CD4-positive, alpha-beta T cell treated with Interferon alpha-2 for 1 hour (primary cell): ENCODE measurements around the gene SURF1.
"Not testable (repeated sequence)": the region's sequence is repeated elsewhere in the genome, so short reads cannot be mapped to it uniquely, and the experiment has no call there.

ENCODE experiments used
- DNase-seq, 2 donors: peaks; one replicate each; pipeline ENCODE4 v3.0.0-alpha.2; 2020 to 2022

SURF1 gene

DNA sequence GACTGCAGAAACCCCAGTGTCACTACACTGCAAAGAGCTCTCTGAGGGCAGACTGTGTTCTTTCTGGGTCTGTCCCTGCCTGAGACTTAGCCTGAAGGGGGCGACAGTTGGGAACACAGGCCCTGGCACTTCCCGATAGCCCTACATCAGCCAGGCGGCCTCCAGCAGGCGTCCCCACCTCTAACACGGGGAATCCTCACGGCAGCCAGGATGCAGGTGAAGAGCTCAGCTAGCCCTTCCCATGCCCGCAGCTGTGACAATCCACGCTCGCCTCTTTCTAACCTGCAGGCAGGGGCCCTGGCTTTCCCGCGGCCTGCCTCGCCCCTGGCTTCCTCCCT, 14.2 kb downstream of the SURF1 start:
- DNase-seq: no peak

DNA sequence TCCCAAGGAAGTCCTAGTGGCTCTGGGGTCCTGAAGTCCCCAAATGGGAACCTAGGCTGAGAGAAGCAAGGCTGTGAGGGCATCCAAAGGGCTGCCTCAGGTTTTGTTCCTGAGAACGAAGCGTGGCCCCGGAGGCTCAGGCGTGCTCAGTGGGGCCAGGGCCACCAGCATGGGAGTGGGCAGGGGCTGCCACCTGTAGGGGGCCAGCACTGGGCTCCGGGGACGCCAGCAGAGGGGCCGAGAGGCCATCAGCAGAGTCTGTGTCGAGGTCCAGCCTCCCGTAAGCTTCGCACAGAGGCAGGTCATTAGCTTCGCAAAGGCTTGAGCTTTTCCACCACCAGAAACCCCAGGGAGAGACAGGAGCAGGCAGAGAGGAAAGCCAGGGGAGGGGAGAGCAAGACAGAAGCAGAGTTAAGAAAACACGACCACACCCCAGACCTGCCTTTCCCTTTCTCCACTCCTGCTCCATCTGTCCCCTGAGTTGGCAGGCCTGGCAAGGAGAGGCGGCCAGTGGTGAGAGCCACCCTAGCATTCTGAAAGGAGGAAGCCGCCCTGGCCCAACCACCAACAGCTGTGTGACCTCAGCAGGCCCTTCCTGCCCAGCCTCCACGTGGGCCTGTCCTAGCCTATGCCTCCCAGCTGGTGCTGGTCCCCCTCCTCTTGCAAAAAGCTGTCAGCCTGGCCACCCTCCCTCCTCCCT, 14.8 kb downstream of the SURF1 start:
- DNase-seq: peak in 1 of 2 donors; percentile 29

DNA sequence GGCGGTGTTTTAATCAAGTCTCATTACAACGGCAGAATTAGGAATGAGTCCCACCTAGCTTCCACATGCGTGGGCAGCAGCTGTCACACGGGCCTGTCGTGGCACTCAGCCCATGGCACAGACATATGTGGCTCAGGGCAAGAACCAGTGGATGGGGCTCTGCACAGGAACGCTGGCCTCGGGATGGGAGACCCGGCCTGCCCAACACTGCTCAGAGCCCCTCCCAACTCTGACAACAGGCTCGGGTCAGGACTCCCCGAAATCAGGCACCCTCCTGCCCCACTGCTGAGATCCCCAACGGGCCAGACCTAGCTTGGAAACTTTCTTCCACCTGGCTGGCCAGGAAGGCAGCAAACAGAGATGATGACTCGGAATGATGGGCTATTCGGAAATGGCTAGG, 15.4 kb downstream of the SURF1 start:
- DNase-seq: no peak

DNA sequence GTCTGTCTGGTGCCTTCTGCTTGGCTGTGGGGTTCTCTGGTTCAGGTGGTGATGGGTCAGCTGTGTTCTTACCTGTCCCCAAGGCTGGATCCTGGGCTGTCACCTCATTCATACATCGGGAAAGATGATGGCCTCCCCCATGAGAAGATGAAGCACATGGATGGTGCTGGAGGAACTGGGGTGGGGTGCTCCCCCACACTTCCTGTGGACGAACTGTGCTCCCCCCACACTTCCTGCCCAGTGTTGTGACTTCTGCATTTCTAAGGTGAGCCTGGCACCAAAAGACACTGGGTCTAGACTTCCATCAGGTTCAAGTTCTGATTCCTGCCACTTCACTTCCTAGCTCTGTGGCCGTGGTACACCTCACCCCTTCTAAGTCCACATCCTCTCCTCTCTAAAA, 16.0 kb downstream of the SURF1 start:
- DNase-seq: no peak

DNA sequence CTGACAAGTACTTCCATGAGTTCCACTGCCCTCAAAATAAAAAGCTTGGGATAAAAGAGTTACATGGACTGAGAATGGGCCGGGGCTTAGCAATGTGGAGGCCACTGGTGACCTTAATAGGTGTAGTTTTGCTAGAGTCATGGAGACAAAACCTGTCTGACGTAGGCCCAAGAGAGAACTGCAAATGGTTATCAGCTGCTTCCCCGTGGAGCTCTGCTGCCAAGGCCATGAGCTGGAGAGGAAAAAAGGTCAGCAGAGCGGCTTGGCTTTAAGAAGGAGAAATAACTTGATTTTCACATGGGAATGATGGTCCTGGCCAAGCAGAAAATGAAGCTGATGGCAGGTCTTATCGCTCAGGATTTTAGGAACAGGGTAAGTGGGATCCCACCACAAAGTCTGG, 16.6 kb downstream of the SURF1 start:
- DNase-seq: no peak

DNA sequence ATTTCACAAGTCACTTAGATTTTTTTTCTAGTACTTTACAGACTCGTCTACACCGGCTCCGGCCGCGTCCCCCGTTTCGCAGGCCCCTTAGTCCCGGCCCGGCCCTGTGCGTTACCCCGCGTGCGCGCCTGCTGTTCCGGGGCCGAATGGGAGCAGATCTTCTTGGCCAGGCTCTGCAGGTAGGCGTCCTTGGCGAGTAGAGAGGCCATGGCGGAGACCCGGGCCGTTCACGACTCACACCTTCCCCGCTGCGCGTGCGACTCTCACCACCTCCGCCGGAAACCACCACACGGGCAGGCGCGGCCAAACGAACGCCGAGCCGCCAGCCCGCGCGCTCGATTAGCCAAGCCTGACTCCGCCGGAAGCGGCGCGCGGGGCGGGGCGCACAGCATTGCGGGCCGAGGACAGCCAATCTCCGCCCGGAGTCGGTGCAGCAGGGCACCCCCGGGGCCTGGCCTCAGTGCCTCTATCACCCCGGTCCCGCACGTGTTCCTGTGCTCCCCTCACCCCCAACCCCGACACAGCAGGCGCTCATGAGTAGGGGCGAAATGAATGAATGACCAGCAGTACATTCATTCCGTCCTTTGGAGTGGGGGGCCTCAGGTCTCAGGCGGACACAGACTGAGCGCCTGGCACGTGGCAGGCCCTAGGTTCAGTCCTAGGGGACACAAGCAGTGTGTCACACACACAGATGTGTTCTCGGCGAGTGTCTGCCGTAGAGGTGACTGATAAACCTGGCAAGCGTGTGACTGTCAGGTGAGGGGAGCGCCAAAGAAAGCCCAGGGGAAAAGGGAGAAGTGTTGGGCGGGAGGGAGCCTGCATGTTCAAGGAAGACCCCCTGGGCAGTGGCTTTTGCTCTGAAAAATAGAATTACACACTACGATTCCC, 20.1 kb downstream of the SURF1 start, which contains the start of gene SURF6:
SURF6 (minus strand) TSS at position 265 of the 888 bp plus-strand sequence; CDS start at position 209, 56 bp downstream.
- DNase-seq: peak; percentile 88 to 94

DNA sequence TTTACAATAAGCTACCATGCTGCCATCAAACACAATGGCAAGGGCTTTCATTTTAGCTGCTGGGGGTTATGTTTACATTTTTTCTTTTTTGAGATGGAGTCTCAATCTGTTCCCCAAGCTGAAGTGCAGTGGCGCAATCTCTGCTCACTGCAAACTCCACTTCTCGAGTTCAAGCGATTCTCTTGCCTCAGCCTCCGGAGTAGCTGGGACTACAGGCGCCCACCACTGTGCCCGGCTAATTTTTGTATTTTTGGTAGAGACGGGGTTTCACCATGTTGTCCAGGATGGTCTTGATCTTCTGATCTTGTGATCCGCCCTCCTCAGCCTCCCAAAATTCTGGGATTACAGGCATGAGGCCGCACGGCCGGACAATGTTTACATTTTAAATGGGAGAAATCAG, 21.4 kb downstream of the SURF1 start:
- DNase-seq: not testable (repeated sequence)

DNA sequence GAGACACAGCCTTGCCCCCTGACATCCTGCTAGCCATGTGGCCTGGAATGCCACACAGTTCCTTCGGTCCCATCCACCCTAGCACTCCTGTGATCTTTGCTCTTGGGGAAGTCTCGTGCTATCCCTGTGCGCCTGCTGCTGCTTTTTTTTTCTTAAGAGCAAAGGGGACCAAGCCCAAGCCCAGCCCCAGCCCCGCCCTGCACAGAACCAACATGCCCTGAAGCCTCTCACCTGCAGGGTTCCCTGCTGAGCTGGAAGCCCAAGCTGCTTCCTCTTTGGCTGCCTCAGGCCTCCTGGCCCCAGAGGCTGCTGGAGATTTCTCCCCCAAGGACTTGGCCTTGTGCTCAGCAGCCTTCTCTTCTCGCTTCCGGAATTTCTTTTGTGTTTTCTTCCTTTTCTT, 22.1 kb downstream of the SURF1 start:
- DNase-seq: no peak

DNA sequence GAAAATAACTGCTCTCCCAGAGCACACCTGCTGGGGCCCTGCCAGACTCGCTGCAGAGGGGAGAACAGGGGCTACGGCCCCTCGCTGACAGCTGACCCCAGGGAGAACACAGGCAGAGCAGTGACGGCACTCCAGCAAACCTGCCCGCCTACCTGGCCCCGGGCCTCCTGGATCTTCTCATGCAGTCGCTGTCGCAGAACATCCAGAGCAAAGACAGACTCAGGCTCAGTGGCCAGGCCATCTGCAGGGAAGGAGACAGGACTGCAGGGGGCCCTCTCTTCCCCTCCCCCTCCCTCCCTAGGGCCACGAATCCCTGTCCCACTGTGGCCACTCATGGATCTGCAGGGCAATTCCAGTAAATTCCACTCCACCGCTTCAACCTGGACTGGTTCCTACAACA, 22.7 kb downstream of the SURF1 start:
- no peak for DNase-seq

DNA sequence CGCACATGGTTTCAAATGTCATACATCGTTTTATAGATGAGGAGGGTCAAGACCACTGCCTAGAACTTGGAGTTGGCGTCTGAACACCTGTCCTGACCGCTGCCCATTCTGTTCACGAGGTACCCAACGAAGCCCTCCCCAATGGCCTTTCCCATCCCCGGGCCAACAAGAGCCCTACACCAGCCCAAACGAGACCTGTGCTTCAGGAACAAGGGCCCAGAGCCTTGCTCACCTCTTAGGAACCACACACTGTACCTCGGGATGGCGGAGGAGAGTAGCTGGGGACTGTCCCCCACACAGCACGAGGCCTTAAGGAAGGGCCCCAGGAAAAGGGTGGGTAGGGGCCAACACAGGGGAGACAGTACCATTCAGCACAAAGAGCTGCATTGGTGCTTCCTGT, 23.3 kb downstream of the SURF1 start:
- DNase-seq: no peak

DNA sequence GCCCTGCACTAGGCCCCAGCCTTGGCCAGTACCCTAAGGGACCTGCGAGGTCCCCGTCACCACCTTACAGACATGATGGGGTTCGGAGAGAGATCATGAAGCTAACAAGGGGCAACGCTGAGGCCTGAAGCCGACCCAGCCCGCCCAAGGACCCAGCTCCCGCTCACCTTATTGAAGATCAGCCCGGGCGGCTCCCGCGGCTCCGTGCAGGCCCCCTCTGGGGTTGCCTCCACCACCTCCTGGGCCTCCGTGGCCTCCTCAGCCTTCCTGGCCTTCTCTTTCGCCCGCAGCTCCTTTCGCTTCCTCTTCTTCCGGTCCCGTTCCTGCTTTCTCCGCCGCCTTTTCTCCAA, 23.9 kb downstream of the SURF1 start:
- no peak for DNase-seq

DNA sequence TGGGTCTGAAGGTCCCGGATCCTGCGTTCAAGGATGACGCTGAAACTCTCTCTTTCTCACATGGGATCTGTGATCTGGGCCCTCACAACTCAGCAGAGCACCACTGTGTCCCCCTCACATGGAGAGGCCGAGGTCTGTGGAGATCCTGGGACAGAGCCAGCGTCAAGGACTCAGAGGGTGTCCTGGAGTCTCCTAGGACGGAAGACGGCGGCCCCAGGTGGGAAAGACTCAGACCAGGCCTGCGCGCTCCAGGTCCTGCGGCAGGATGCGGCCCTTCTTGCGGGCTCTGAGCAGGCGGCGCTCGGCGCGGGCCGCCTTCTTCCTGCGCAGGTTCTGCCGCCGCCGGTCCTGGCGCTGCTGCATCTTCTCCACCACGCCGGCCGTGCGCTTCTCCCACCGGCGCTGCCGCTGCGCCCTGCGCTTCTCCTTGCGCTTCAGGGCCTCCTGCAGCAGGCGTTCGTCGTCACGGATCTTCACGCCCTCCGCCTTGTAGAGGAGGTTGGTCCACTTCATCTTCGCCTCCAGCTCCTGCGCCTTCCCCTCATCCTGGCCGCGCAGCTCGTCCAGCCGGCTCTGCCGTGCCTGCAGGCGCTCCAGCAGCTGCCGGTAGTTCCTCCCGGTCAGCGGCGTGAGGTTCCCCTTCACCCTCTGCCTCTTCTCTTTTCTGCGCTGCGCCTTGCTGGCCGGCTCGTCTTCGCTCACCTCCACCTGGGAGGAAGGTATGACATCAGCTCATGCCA, 24.5 kb downstream of the SURF1 start:
- DNase-seq: no peak

DNA sequence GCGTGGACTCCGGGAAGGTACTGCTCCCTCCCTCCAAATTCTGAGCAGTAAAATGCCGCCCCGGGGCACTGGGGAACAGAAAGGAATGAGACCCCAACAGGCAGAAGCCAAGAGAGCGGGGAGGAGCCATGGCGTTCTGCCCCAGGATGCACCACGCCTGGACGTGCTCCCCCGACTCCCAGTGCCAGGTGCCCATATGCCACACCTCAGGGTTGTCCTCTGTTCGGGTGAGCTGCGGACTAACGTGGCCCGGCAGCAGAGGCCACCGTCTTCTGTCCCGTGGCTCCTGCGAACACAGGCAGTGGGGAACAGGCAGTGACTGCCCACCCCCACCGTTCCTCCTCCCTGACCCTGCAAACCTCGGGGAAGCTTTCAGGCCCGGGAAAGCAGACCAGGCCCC, 25.1 kb downstream of the SURF1 start:
- no peak for DNase-seq

DNA sequence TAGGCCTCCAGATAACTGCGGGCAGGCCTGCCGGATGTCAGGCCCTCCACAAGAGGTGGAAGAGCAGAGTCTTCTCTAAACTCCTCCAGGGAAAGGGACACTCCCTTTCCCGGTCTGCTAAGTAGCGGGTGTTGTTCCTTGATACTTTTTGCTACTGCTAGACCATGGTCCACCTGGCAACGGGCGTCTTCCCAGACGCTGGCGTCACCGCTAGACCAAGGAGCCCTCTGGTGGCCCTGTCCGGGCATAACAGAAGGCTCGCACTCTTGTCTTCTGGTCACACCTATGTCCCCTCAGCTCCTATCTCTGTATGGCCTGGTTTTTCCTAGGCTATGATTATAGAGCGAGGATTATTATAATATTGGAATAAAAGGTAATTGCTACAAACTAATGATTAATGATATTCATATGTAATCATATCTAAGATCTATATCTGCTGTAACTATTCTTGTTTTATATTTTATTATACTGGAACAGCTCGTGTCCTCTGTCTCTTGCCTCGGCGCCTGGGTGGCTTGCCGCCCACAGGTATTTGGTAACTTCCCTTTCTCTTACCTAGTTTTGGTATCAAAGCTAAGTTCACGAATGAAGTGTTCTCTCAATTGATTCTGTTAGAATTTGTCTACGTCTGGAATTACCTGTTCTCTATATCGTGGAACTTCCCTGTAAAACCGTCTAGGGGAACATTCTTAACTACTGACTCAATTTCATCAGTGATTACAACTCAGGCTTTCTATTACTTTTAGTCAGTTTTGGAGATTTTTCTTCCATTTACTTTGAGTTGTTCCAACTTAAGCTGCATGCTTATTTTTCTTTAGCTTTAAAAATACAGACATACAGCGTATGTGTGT, 26.8 kb downstream of the SURF1 start:
- not testable (repeated sequence) for DNase-seq

DNA sequence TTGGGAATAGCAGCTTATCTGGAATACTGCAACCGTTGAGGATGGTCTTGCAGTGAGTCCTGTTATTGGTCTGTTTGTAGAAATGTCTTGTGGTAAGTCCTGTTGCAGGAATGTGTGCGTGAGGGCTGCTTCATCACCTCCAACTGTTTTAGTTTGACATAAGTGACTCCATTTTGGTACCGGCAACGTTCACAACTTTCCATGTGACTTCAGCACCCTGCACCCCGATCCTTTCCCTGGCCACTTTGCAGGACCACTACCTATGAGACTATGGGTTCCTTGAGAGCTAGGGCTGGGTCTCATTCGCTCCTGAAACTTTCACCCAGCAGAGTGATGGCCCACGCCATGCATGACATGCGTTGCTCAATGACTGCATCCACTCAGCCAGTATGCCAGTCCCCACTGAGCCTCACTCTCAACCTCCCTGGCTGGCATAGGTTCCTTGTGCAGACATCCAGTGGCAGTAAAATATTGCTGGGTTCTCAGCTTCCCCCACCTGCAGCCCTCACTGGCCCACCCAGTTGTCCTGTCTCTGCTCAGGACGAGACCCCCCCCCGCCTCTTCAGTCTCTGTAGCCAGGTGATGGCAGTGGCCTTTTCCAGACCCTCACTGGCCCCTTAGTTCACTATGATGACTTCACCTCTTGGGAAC, 28.3 kb downstream of the SURF1 start:
- DNase-seq: no peak

DNA sequence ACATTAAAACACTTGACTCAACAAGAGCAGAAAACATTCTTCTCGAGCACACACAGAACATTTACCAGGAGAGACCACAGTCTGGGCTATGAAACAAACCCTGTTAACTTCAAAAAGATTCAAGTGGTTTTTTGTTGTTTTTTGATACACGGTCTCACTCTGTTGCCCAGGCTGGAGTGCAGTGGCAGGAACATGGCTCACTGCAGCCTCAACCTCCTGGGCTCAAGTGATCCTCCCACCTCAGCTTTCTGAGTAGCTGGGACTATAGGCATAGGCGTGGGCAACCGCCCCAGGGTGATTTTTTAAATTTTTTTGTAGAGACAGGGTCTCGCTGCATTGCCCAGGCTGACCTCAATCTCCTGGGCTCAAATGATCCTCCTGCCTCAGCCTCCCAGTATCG, 29.3 kb downstream of the SURF1 start:
- DNase-seq: not testable (repeated sequence)

DNA sequence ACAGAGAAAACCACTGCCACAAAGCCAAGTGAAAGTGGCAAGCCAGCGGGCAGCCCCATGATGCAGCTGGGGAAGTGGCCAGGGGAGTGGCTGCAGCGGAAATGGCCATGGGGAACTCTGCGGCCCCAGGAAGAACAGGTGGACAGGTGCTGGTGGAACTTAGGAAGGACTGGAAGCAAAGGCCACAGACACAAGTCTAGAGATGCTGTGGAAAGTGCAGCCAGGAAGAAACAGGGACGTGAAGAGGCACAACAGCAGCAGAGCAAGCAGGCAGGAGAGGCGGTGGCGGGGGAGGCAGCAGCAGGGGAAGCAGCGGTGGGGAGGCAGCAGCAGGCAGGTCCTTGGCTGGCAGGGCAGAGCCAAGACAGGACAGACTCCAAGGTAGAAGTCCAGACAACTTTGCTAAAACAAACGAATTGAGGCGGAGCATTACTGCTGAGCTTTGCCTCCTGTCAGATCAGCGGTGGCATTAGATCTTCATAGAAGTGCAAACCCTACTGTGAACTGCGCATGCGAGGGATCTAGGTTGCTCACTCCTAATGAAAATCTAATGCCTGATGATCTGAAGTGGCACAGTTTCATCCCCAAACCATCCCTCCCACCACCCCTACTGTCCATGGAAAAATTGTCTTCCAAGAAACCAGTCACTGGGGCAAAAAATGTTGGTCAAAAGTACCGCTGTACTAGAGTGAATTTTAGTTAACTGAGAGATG, 32.1 kb downstream of the SURF1 start:
- no peak for DNase-seq

DNA sequence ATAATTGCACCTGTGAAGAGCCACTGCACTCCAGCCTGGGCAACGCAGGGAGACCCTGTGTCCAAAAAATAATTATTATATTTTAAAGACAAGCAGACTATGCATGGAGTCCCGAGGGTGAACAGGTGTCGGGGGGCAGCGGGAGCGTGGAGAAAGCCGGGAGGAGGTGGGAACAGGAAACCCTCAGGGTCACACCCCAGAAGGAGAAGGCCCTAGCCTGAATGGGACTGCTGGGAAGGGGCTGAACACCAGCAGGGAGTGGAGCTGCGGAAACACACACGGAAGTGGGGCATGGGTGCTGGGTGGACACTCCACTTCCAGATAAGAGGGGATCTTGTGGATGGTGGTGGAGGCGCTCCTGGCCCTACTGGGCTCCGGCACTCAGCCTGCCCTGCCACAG, 33.1 kb downstream of the SURF1 start:
- no peak for DNase-seq

DNA sequence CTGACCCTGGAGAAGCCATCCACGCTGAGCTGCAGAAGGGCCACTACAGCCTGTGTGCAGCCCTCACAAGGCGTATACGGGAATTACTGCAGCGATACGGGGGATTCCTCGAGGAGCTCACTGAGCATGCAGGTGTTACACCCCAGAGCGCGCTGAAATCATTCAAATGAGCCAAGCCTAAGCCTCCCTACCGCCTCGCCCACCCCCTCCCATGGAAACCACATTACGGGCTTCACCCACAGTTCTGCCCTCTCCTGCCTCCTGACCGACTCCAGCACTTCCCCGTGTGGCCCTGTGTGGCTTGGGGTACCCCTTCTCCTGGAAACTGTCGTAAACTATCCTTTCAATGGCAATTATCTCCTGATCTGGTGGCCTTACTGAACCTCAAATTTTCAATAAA, 33.6 kb downstream of the SURF1 start:
- DNase-seq: no peak

DNA sequence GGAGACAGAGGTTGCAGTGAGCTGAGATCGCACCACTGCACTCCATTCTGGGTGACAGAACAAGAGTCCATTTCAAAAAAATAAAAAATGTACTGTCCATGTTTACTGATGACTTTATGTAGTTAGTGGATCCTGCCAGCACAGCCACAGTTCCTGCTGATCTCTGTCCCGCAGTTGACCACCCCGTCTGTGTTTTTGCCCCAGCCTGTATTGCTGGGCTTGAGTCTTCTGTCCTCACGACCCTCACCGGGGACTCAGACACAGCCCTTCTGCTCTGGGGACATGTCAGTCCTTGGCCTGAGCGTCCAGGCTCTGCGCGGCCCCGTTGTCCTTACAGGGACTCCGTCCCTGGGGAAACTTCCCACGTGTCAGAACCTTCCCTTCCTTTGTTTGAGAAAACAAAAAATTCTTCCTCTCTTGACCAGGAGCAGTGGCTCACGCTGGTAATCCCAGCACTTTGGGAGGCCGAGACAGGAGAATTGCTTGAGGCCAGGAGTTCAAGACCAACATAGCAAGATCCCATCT, 34.8 kb downstream of the SURF1 start:
- no peak for DNase-seq

DNA sequence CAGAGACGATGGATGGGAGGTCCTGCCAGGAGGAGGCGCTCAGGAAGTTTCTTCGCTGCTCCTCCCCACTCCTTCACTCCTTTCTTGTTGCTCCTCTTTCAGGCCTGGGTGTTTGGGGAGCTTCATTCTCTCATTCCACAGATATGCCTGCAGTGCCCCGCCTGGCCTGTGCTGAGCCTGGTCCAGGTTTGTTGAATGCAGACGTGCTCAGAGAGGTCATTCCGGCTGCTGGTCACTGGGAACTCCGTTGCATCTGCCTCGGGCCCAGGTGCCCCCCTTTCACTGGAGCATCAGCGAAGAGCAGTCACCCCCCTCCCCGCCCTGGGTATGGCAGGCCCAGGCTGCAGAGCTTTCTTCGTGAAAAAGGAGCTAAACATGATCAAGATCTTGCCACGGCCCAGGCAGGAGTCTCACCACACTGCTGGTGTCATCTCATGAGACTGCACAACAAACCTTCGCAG, 35.8 kb downstream of the SURF1 start:
- no peak for DNase-seq
